Embryonic facial prominence (tissue), 1 donor: ENCODE data around the gene SNX20.
A peak's percentile ranks its signal among the peaks of the same experiment; 100 is the strongest.

Experiments used
- DNase-seq: peaks from one replicate; pipeline ENCODE4 v3.0.0-alpha.2; 2016; ENCODE audit errors: extremely low spot score

SNX20 gene

GRCh38 chr16:50680556-50680893 lies 587 bp downstream of the SNX20 start:
- no peak for DNase-seq

- DNase-seq, result no peak
Measured at GRCh38 chr16:50679676-50680555, 1.2 kb downstream of the SNX20 start.

GRCh38 chr16:50679266-50679665 lies 1.8 kb downstream of the SNX20 start:
- no peak for DNase-seq

- DNase-seq, result no peak
Measured at GRCh38 chr16:50678531-50678930, 2.6 kb downstream of the SNX20 start.

GRCh38 chr16:50677351-50677750 lies 3.8 kb downstream of the SNX20 start:
- no peak for DNase-seq

- no peak for DNase-seq
Measured at GRCh38 chr16:50676684-50677225, 4.4 kb downstream of the SNX20 start.

- DNase-seq, result no peak
Measured at GRCh38 chr16:50675686-50676610, 5.2 kb downstream of the SNX20 start.

GRCh38 chr16:50674831-50675230 lies 6.3 kb downstream of the SNX20 start:
- DNase-seq, result no peak

GRCh38 chr16:50673496-50674275 lies 7.4 kb downstream of the SNX20 start:
- DNase-seq, result no peak

- no peak for DNase-seq
Measured at GRCh38 chr16:50671644-50672260, 9.4 kb downstream of the SNX20 start.

- no peak for DNase-seq
Measured at GRCh38 chr16:50670476-50670875, 10.6 kb downstream of the SNX20 start.

GRCh38 chr16:50669741-50670140 lies 11.4 kb downstream of the SNX20 start:
- no peak for DNase-seq

GRCh38 chr16:50668368-50669008 lies 12.6 kb downstream of the SNX20 start:
- DNase-seq, result no peak

GRCh38 chr16:50667497-50668367 lies 13.4 kb downstream of the SNX20 start:
- DNase-seq, result no peak

GRCh38 chr16:50666658-50667496 lies 14.2 kb downstream of the SNX20 start:
- DNase-seq, result no peak

GRCh38 chr16:50665128-50665878 lies 15.8 kb downstream of the SNX20 start:
- DNase-seq, result peak; percentile 48

- no peak for DNase-seq
Measured at GRCh38 chr16:50664270-50664669, 16.8 kb downstream of the SNX20 start.

- DNase-seq, result no peak
Measured at GRCh38 chr16:50662306-50662940, 18.7 kb downstream of the SNX20 start.
